Stimulated activated CD4-positive, alpha-beta T cell treated with anti-CD3 and anti-CD28 coated beads, Interleukin-4, amount 100 ng/mL, for 24 hours (primary cell): ENCODE measurements around the gene CFAP77.

Experiments used
- DNase-seq: peaks from one replicate; pipeline ENCODE4 v3.0.0-alpha.2; 2020

CFAP77 gene

DNA sequence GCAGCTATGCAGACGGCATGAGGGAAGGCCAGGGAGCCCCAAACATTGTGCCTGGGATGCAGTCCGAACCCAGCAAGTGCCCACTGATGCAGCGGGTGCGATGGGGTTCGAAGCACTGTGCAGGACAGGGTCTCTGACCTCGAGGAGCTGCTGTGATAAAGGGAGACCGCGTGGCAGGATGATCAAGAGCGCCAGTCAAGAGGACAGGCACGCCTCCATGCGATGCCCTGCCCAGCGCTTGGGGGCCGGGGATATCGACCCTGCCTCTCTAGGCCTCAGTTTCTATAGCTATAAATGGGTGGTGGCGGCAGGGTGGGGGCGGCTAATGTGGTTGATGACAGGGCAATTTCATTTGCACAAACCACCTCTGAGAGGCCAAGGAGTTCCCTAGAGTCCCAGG is 87.7 kb downstream of the CFAP77 start:
- DNase-seq = no peak

DNA sequence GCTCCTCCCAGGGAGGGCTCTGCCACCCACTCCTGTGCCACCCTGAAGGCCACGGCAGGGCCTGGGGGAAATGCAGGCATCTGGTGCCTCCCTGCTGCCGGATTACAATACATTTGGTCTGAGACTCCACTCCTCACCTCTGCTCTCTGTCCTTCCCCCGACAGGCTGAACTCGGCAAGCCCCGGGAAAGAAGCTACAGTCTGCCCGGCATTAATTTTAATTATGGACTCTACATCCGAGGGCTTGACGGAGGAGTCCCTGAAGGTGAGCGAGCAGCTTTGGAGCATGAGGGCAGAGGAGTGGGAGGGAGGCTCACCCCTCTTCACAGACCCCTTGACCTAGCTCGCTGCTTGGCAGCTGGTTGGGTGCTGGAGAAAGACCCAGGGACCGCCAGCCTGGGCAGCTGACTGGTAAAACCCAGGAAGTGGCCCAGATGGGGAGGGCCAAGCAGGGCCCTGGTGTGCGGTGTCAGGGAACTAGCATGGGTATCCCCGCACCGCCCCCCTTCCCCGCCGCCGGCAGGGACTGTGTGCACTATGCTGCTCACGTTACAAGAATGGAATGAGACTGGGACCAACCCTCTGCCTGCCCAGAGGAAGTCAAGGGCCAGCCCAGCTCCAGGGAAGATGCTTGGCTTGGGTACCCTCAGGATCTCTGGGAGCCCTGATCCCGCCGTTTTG is 88.7 kb downstream of the CFAP77 start:
- DNase-seq = no peak

DNA sequence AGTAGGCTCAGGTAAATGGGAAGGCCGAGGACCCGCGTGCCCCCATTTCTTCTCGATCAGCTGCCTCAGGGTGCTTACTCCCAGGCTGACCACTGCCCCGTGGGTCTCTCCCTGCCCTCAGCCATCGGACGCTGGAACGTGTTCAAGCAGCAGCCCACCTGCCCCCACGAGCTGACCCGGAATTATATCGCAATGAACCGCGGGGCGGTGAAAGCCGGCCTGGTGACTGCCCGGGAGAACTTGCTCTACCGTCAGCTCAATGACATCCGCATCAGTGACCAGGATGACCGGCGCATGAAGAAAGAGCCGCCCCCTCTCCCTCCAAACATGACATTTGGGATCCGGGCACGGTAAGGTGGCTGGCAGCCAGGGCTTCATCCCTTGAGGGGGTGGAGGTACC is 89.2 kb downstream of the CFAP77 start:
- no peak for DNase-seq

DNA sequence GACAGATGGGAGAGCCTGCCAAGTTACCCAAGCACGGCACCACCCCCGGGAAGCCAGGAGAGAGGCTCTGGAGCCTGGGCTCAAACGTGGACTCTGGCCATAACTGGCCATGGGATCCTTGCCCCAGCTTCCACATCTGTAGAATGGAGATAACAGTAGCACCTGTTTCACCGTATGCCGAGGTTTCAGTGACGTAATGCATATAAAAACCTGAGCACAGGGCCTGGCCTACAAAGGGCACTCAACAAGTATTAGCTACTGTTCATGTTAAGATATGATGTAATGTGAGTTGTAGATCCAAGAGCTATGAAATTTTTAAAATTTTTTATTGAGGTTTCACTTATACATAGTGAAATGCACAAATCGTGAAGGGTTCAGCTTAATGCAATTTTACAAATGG is 90.2 kb downstream of the CFAP77 start:
- no peak for DNase-seq

DNA sequence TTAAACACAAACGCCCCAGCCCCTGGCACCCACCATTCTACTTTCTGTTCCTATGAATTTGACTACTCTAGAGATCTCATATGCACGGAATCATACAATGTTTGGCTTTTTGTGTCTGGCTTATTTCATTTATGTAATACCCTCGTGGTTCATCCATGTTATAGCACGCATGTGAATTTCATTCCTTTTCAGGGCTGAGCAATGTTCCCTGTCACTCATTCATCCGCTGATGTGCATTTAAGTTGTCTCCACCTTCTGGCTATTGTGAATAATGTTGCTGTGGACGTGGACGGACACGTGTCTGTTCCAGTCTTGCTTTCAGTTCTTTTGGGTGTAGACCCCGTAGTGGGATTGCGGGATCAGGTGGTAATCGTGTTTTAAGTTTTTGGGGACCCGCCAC is 92.5 kb downstream of the CFAP77 start:
- no peak for DNase-seq

DNA sequence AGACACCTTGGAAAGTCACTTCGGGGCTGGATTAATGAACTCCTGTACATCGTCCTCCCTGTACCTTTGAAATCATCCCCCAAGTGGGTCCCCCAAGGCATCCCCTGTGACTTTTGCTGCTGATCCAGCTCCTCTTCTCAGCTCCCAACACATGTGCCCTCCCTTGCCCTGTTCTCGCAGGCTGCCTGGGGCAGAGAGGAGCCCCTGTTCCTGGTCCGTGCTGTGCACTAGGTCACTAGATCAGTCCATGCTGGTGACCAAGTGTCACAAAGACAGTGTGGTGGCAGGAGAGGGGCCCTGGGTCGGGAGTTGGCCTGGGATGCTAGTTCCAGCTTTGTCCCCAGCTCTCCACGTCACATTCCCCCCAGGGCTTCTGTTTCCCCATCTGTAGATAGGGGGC is 93.1 kb downstream of the CFAP77 start:
- DNase-seq = no peak

- no peak for DNase-seq
Observed at GRCh38 chr9:132504488-132504887, 94.5 kb downstream of the CFAP77 start.

GRCh38 chr9:132505991-132506655 is 96.1 kb downstream of the CFAP77 start:
- no peak for DNase-seq

GRCh38 chr9:132506977-132507669 is 97.1 kb downstream of the CFAP77 start:
- no peak for DNase-seq

DNA sequence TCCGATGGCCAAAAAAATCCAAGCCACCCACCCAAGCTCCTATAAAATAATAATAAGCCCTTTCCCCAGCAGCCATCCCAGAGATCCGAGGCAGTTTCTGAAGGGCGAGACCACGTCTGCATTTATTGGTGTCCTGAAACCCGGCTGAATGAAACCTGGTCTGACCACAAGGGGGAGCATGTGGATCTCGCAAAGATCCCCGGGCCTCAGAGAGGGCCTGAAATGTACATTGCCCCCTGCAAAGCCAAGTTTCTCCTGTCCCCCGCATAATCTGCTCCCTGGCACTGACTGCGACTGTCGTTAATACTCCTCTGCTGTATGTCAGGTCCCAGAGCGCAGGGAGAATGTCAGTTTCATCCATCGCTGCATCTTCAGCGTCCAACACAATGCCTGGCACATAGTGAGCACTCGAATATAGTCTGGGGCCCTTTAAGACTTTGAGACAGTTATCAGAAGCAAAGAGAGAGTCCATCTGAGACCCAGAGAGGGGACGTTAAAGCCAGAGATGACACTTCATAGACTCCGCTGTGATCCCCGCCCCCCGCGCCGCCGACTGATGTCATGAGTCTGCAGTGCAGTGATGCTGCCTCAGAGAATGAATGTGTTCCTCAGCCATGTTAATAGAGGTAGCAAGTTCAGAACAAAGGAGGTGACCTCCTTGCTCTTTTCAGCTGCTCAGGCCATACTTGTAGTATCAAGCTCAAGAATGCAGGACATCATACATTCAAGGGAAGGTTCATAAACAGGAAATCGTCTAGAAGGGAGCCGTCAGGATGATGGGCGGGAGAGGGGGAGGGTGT is 97.9 kb downstream of the CFAP77 start:
- peak; percentile 75 for DNase-seq

DNA sequence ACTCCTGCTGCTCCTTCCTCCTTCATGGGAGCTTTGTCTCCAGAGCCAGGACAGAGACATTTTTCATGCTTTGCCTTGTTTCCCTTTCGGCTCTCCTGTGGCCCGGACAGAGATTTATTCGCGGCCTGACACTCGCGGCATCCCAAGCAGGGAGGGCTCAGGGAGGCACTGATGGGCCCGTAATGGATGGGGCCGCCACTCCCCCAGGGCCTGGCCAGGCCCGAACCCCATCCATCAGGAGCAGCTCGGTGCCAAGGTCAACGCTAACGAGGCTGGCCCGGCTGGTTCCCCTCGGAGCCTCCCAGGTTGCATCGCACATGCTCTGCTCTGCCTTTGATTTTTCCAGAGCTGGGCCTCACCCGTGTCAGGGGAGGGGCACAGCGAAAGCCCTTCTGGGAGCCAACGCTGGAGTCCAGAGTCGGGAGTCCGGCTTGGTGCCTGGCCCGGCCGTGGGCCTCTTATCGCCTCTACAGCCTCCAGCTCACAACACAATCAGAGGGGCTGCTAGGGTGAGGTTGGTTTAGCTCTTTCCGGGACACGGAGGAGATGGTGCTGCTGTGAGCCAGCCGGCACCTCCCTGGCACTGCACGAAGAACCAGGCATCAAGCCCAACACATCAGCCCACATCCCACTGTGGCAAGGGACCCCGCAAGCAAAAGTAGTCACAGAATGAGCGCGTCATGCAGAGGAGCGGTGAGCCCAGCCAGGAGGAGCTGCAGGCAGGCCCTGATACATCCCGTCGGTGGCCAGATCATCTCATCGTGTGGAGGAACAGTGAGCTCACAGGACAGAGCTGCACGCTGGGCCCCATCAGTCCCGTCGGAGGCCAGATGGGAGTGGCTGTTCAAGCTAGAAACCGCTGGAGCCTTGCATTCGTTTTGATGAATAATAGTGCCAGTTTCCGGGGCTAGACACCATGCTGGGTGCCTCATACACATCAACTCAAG is 100.2 kb downstream of the CFAP77 start:
- no peak for DNase-seq

DNA sequence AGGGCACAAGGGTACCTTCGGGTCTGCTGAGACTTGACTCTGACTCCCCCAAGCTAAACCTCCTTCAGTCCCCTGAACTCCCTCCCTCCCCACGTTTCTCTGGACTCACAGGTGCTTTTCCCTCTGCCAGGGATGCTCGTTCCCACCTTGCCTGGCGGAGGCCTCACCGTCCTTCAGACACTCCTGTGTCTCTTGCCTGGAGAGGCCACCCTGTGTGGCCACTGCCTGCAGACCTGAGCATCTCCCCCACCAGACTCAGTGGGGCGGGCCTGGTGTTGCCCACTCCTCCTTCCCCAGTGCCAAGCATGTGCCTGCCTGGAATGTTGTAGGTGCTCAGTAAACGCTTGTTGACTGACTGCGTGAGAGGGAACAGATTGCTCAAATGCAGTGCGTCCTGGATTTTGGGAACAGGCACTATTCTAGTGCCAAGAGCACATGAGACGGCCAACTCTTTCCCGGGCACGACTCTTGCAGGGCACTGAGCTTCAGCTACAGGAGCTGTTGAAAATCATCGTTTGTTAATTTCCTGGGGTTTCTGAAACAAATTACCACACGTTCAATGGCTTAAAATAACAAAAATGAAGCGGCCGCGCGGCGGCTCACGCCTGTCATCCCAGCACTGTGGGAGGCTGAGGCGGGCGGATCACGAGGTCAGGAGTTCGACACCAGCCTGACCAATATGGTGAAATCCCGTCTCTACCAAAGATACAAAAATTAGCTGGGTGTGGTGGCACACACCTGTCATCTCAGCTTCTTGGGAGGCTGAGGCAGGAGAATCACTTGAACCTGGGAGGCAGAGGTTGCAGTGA is 101.4 kb downstream of the CFAP77 start:
- DNase-seq = no peak

DNA sequence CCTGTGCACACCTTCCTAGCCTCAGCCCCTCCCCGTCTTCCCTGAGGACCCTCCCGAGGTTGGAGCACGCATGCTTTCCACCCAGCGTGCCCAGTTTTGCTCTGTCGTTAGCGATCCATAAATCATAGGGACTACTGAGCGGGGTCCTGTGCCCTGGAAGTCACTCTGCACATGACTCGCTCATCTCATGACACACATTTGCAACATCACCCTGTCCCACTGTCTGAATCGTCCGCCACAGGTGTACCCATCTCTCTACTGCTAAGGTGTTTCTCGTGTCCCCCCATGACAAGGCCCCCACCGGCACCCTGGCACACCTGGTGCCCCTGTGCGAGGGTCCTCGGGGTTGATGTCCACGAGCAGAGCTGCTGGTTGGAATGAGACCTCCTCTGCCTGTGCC is 103.4 kb downstream of the CFAP77 start:
- DNase-seq = no peak

DNA sequence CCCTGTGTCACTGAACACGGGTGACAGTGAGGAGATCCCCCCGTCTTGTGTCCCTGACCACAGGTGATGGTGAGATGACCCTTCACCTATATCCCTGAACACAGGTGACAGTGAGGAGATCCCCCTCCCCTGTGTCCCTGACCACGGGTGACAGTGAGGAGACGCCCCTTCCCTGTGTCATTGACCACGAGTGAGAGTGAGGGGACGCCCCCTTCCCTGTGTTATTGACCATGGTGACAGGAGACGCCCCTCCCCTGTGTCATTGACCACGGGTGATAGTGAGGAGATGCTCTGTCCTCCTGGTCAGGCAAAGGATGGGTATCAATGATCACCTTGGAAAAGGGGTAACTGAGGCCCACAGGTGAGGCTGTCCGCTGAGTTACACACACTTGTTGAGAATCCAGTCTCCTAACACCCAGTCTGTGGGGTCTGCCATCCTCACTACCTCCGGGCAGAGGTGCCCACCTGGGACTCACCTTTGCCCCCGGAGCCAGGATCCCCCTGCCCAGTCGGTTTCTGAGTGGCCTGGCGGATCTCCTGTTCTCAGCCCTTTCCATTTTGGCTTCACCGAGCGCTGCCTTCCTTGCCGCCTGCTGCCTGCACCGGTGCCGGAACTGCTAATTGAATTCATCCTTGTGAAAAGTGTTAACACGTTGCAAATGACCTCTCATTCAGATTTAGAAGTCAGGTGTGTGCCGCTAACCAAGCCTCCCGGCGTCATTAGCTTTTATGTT is 104.2 kb downstream of the CFAP77 start:
- no peak for DNase-seq

GRCh38 chr9:132514821-132515220 is 104.8 kb downstream of the CFAP77 start:
- DNase-seq = no peak

DNA sequence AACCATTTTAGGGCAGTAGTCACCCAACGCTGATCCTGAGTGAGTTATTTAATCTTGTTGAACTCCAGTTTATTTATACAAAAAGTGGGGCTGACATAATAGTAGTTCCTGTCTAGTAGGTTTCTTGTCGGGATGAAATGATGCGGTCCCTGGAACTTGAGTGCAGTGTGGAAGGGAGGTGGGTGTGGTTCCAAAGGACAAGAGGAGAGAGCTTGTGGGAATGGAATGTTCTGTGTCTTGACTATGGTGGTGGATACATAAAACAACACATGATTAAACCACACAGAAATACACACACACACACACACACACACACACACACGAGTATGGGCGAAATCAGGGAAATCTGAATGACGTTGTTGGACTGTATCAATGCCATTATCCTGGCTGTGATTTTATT is 106.3 kb downstream of the CFAP77 start:
- no peak for DNase-seq

GRCh38 chr9:132516911-132517310 is 106.9 kb downstream of the CFAP77 start:
- DNase-seq = no peak

DNA sequence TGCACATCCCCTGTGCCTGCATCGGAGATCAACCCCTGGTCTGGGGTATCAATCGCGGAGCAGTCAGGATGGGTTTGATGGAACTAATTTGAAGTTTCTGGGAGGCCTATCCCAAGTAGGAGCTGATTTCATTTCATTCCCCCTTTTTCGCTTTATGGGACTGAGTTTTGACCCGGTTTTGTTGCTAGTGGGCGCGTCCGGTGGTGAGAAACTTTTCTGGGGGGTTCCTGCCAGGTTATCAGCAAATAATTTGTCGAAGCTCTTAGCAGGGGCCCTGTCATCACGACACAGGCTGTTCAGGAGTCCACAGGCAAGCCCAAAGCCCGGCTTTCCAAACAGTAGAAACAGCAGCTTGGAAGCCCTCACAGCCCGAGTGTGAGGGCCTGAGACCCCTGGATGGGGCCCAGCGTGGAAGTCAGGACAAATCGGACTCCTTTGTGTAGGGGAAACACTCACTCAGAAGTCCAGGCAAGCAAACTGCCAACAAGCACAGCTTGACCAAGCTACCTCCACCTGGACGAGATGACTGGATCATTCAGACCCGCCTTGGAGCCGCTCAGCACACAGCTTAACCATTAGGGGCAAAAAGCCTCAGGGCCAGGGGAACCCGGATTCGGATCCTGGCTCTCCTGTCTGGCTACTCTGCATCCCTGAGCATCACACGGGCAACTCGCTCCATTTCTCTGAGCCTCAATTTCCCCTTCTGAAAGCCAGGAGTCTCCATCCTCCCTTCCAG is 108.0 kb downstream of the CFAP77 start:
- no peak for DNase-seq

GRCh38 chr9:132518626-132519025 is 108.6 kb downstream of the CFAP77 start:
- DNase-seq = no peak

DNA sequence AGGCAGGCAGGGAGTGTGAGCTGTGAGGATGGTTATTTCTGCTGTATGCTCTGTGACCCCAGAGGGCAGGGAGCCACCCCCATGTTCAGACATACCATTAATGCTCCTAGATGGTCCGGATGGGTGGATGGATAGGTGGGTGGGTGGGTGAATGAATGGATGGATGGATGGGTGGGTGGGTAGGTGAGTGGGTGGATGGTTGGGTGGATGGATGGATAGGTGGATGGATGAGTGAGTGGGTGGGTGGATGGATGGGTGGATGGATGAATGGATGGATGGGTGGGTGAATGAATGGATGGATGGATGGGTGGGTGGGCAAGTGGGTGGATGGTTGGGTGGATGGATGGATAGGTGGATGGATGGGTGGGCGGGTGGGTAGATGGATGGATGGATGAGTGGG is 109.0 kb downstream of the CFAP77 start:
- no peak for DNase-seq
